Gastrocnemius medialis (tissue), 4 donors: ENCODE data around the gene SIL1.

Experiments
- POLR2A ChIP-seq, 2 donors: fragments of 450-650 bp; IDR thresholded peaks; one replicate each; pipeline ENCODE4 v1.6.1; 2017; ENCODE audit warnings: antibody characterized with exemption in 2 of 2, mild to moderate bottlenecking in 2 of 2, moderate library complexity in 2 of 2
- TF ChIP-seq, protein P1 (sequence below), 5 experiments: fragments of 450-650 bp in 3 of 5; fragments of 200-600 bp in 2 of 5; sonication (generic) in 2 of 5; IDR thresholded peaks in 4 of 5; conservative IDR thresholded peaks in 1 of 5; 1 replicate in 4 of 5; 2 replicates in 1 of 5; pipeline ENCODE4 v1.5.1; 2016 to 2019; ENCODE audit warnings: antibody characterized with exemption in 5 of 5, mild to moderate bottlenecking in 3 of 5, moderate library complexity in 3 of 5

DNA sequence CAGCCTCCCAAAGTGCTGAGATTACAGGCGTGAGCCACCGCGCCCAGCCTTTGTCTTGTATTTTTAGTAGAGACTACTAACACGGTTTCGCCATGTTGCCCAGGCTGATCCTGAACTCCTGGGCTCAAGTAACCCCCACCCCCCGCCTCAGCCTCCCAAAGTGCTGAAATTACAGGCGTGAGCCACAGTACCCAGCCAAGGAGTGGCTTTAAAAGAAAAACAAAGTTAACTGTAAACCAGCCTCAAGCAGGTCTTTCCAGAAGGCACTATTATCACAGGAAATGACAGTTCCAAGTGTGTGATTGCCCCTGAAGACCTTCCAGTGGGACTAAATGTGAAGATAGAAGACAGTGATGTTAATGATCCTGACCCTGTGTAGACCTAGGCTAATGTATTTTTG is 31.1 kb downstream of the SIL1 start:
- TF ChIP-seq, protein P1, sequence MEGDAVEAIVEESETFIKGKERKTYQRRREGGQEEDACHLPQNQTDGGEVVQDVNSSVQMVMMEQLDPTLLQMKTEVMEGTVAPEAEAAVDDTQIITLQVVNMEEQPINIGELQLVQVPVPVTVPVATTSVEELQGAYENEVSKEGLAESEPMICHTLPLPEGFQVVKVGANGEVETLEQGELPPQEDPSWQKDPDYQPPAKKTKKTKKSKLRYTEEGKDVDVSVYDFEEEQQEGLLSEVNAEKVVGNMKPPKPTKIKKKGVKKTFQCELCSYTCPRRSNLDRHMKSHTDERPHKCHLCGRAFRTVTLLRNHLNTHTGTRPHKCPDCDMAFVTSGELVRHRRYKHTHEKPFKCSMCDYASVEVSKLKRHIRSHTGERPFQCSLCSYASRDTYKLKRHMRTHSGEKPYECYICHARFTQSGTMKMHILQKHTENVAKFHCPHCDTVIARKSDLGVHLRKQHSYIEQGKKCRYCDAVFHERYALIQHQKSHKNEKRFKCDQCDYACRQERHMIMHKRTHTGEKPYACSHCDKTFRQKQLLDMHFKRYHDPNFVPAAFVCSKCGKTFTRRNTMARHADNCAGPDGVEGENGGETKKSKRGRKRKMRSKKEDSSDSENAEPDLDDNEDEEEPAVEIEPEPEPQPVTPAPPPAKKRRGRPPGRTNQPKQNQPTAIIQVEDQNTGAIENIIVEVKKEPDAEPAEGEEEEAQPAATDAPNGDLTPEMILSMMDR (IDR thresholded peaks at IDR 0.05 in 4 of 5, conservative IDR thresholded peaks at IDR 0.05 in 1 of 5): no peak
- TF ChIP-seq POLR2A (IDR thresholded peaks at IDR 0.05): no peak
